Liver (tissue), 9 donors: ENCODE measurements around the gene SLC12A5. TPM values are rescaled to one million over a fixed set of nuclear protein-coding genes. Genes with fewer than 3 reads are reported as not detected.

Experiments
- DNase-seq: peaks from one replicate; pipeline ENCODE4 v3.0.0-alpha.2; 2017; ENCODE audit warnings: low spot score
- H3K27ac ChIP-seq, 2 donors: one replicate each; pipeline ENCODE4 v1.7.0; 2013; ENCODE audit warnings: inconsistent platforms in 2 of 2, low read length in 2 of 2, control low read depth in 1 of 2, low read depth in 1 of 2, mild to moderate bottlenecking in 1 of 2
- H3K27me3 ChIP-seq, 4 donors: one replicate each; pipeline versions ENCODE4 v1.6.1 to v1.7.0; 2013; ENCODE audit warnings: low read length in 3 of 4, inconsistent platforms in 1 of 4, mild to moderate bottlenecking in 1 of 4, moderate library complexity in 1 of 4; ENCODE audit not compliant: control insufficient read depth in 4 of 4, insufficient read depth in 4 of 4
- H3K36me3 ChIP-seq, 4 donors: one replicate each; pipeline versions ENCODE4 v1.6.1 to v1.7.0; 2013; ENCODE audit warnings: low read length in 3 of 4, mild to moderate bottlenecking in 3 of 4, low read depth in 1 of 4, moderate library complexity in 1 of 4; ENCODE audit not compliant: control insufficient read depth in 4 of 4, insufficient read depth in 3 of 4
- H3K4me1 ChIP-seq, 4 donors: one replicate each; pipeline versions ENCODE4 v1.6.1 to v1.7.0; 2013; ENCODE audit warnings: low read length in 3 of 4, mild to moderate bottlenecking in 3 of 4, moderate library complexity in 1 of 4; ENCODE audit not compliant: control insufficient read depth in 4 of 4, insufficient read depth in 4 of 4
- H3K4me3 ChIP-seq, 3 donors: one replicate each; pipeline versions ENCODE4 v1.6.1 to v1.7.0; 2013; ENCODE audit warnings: low read length in 3 of 3, control low read depth in 1 of 3, low read depth in 1 of 3, mild to moderate bottlenecking in 1 of 3
- H3K9ac ChIP-seq, 2 donors: one replicate each; pipeline ENCODE4 v1.7.0; 2013; ENCODE audit warnings: low read length in 2 of 2, mild to moderate bottlenecking in 2 of 2, moderate library complexity in 2 of 2, control low read depth in 1 of 2, low read depth in 1 of 2
- H3K9me3 ChIP-seq, 4 donors: one replicate each; pipeline versions ENCODE4 v1.6.1 to v1.7.0; 2013; ENCODE audit warnings: low read length in 3 of 4; ENCODE audit not compliant: control insufficient read depth in 4 of 4
- CTCF ChIP-seq: fragments of 150-350 bp; IDR thresholded peaks from 2 replicates; pipeline ENCODE4 v1.5.1; 2017; ENCODE audit warnings: improper control_type of control experiment, low read depth, low read length; ENCODE audit not compliant: missing input control
- FOXA2 ChIP-seq: IDR thresholded peaks from 2 replicates; pipeline ENCODE4 v1.6.1; 2016; ENCODE audit warnings: antibody characterized with exemption
- GABPA ChIP-seq, 2 donors: IDR thresholded peaks in 1 of 2; conservative IDR thresholded peaks in 1 of 2; 2 replicates each; pipeline ENCODE4 v1.6.1; 2016; ENCODE audit warnings: antibody characterized with exemption in 2 of 2, mild to moderate bottlenecking in 1 of 2, moderate library complexity in 1 of 2
- HNF4A ChIP-seq, 2 donors: conservative IDR thresholded peaks; 2 replicates each; pipeline ENCODE4 v1.6.1; 2016; ENCODE audit warnings: antibody characterized with exemption in 2 of 2, mild to moderate bottlenecking in 2 of 2
- JUND ChIP-seq, 2 donors: IDR thresholded peaks; 2 replicates each; pipeline ENCODE4 v1.6.1; 2016; ENCODE audit warnings: antibody characterized with exemption in 2 of 2
- MAX ChIP-seq: IDR thresholded peaks from 2 replicates; pipeline ENCODE4 v1.6.1; 2016; ENCODE audit warnings: antibody characterized with exemption
- SP1 ChIP-seq: IDR thresholded peaks from 2 replicates; pipeline ENCODE4 v1.6.1; 2018; ENCODE audit warnings: antibody characterized with exemption, mild to moderate bottlenecking
- ZBTB33 ChIP-seq: IDR thresholded peaks from 2 replicates; pipeline ENCODE4 v1.6.1; 2016; ENCODE audit warnings: antibody characterized with exemption
- WGBS: extraction: QIAGEN DNeasy Blood & Tissue Kit; methylation state at CpG from one replicate; pipeline ENCODE4 v1.1.7; 2013; 5-methylcytosine and 5-hydroxymethylcytosine counted together
- polyA plus RNA-seq, 2 donors: library from polyadenylated mRNA; stranded (reverse) in 1 of 2; unstranded in 1 of 2; fragments of 200-250 nt in 1 of 2; fragments of >200 nt in 1 of 2; fragmentation: Nextera tagmentation in 1 of 2; extraction: Ambion mirVana in 1 of 2; gene quantifications; one replicate each; pipeline versions ENCODE4 v1.2.1 to v1.2.3, GENCODE V29; 2013 to 2015
- total RNA-seq, 2 donors: library from RNA; depleted of rRNA; stranded (reverse); fragments of >200 nt; gene quantifications; one replicate each; pipeline ENCODE4 v1.2.3, GENCODE V29; 2014
- TF ChIP-seq, protein P1 (sequence below): IDR thresholded peaks from 2 replicates; pipeline ENCODE4 v1.6.1; 2016; ENCODE audit warnings: antibody characterized with exemption, mild to moderate bottlenecking
- donor health status: healthy.
- donor health status: healthy.
- donor health status: healthy.
- donor health status: healthy.
- donor health status: healthy.

Gene SLC12A5
- total and polyA plus RNA-seq, 4 donors, result 0.33 to 1.5 TPM; not detected in 2

DNA sequence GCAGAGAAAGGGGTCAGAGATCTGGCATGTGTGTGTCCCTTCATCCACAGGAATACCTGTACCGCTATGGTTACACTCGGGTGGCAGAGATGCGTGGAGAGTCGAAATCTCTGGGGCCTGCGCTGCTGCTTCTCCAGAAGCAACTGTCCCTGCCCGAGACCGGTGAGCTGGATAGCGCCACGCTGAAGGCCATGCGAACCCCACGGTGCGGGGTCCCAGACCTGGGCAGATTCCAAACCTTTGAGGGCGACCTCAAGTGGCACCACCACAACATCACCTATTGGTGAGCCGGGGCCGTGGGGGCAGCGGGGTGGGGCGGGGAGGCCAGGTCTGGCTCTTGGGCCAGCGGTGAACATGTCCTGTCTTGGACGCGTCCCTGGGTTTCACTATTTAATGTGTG lies 19.2 kb upstream of the SLC12A5 start:
- peaks cover 3 to 21% (median 9%) of the 10 kb centered on the region in 4 donors for H3K27me3 ChIP-seq
- no peak overlapping the region for H3K4me3 ChIP-seq
- peaks cover 7 to 16% (median 10%) of the 10 kb centered on the region in 4 donors for H3K4me1 ChIP-seq
- DNase-seq, result no peak
- no peak overlapping the region for H3K27ac ChIP-seq
- H3K9ac ChIP-seq, result no peak overlapping the region
- no peaks in the 10 kb centered on the region for H3K9me3 ChIP-seq
- WGBS, result 34% methylated on average over 20 of the region's 20 CpGs
- no peaks in the 10 kb centered on the region for H3K36me3 ChIP-seq
- no peak for TF ChIP-seq JUND (IDR thresholded peaks at IDR 0.05)
- no peak for TF ChIP-seq SP1

GRCh38 chr20:46010491-46011391 lies 18.3 kb upstream of the SLC12A5 start:
- peaks cover 9 to 17% (median 11%) of the 10 kb centered on the region in 4 donors for H3K4me1 ChIP-seq
- no peaks in the 10 kb centered on the region for H3K36me3 ChIP-seq
- WGBS, result 13% methylated on average over 74 of the region's 74 CpGs
- H3K9me3 ChIP-seq, result no peaks in the 10 kb centered on the region
- H3K27ac ChIP-seq, result no peak overlapping the region
- H3K4me3 ChIP-seq, result peak overlapping the region in 1 of 3 donors; percentile 2
- peaks cover 3 to 14% (median 9%) of the 10 kb centered on the region in 4 donors for H3K27me3 ChIP-seq
- DNase-seq, result no peak
- TF ChIP-seq GABPA (IDR thresholded peaks at IDR 0.05 in 1 of 2, conservative IDR thresholded peaks at IDR 0.05 in 1 of 2) (no peak), FOXA2 (no peak), HNF4A (conservative IDR thresholded peaks at IDR 0.05) (no peak), MAX (no peak), ZBTB33 (no peak), SP1 (no peak), CTCF (no peak), JUND (IDR thresholded peaks at IDR 0.05) (no peak)
- TF ChIP-seq, protein P1, sequence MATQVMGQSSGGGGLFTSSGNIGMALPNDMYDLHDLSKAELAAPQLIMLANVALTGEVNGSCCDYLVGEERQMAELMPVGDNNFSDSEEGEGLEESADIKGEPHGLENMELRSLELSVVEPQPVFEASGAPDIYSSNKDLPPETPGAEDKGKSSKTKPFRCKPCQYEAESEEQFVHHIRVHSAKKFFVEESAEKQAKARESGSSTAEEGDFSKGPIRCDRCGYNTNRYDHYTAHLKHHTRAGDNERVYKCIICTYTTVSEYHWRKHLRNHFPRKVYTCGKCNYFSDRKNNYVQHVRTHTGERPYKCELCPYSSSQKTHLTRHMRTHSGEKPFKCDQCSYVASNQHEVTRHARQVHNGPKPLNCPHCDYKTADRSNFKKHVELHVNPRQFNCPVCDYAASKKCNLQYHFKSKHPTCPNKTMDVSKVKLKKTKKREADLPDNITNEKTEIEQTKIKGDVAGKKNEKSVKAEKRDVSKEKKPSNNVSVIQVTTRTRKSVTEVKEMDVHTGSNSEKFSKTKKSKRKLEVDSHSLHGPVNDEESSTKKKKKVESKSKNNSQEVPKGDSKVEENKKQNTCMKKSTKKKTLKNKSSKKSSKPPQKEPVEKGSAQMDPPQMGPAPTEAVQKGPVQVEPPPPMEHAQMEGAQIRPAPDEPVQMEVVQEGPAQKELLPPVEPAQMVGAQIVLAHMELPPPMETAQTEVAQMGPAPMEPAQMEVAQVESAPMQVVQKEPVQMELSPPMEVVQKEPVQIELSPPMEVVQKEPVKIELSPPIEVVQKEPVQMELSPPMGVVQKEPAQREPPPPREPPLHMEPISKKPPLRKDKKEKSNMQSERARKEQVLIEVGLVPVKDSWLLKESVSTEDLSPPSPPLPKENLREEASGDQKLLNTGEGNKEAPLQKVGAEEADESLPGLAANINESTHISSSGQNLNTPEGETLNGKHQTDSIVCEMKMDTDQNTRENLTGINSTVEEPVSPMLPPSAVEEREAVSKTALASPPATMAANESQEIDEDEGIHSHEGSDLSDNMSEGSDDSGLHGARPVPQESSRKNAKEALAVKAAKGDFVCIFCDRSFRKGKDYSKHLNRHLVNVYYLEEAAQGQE, result no peak
- no peak overlapping the region for H3K9ac ChIP-seq
